ENCODE data around the gene PTPRN2.

DNA sequence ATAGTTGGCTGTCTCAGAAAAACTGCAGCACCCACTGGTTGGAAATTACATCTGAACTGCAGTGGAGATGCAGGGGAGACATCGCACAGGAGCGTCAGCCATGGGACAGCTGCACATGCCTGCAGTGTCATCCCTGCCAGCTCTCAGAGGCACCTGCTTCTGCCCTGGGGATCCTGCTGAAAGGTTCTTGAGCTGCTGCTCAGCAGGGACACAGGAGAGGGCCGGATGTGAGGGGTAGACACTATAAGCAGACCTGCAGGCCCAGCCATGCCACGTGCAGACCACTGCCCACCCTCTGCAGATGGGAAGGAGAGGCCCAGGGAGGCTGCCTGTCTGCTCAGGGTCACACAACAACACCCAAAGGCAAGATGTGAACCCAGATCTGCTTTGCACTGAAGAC lies 649.4 kb downstream of the PTPRN2 start:
- TF ChIP-seq, protein P1, sequence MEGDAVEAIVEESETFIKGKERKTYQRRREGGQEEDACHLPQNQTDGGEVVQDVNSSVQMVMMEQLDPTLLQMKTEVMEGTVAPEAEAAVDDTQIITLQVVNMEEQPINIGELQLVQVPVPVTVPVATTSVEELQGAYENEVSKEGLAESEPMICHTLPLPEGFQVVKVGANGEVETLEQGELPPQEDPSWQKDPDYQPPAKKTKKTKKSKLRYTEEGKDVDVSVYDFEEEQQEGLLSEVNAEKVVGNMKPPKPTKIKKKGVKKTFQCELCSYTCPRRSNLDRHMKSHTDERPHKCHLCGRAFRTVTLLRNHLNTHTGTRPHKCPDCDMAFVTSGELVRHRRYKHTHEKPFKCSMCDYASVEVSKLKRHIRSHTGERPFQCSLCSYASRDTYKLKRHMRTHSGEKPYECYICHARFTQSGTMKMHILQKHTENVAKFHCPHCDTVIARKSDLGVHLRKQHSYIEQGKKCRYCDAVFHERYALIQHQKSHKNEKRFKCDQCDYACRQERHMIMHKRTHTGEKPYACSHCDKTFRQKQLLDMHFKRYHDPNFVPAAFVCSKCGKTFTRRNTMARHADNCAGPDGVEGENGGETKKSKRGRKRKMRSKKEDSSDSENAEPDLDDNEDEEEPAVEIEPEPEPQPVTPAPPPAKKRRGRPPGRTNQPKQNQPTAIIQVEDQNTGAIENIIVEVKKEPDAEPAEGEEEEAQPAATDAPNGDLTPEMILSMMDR (IDR thresholded peaks at IDR 0.05), result no peak
- no peak for TF ChIP-seq EP300 (IDR thresholded peaks at IDR 0.05)
- no peak for TF ChIP-seq POLR2A (IDR thresholded peaks at IDR 0.05)
- TF ChIP-seq POLR2AphosphoS5 (IDR thresholded peaks at IDR 0.05), result no peak
